ENCODE data around the gene USH2A. TPM values are rescaled to one million over a fixed set of nuclear protein-coding genes. Genes with fewer than 3 reads are reported as not detected.

Gene USH2A
- total RNA-seq, 6 donors from 2014 or later: under 0.01 to 0.11 TPM; not detected in 4

DNA sequence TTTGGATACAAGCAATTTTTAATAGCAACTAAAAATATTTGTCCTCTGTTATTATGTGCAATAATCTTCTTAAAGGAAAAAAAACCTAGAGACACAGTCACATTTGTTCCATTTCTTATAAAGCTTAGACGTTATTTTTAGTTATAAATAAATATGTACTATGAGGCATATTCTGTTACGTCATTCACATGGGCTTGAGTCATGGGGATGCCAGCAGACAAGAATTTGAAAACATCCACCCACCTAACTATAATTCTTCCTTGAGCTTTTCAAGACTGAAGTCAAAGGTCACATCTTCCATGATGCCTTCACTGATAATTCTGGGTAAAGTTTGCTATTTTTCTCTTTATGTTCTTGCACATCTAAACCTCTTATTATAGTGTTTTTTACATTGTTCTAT, 587.3 kb downstream of the USH2A start:
- WGBS, 2 donors: 78 to 79% methylated on average over 2 of the region's 2 CpGs

DNA sequence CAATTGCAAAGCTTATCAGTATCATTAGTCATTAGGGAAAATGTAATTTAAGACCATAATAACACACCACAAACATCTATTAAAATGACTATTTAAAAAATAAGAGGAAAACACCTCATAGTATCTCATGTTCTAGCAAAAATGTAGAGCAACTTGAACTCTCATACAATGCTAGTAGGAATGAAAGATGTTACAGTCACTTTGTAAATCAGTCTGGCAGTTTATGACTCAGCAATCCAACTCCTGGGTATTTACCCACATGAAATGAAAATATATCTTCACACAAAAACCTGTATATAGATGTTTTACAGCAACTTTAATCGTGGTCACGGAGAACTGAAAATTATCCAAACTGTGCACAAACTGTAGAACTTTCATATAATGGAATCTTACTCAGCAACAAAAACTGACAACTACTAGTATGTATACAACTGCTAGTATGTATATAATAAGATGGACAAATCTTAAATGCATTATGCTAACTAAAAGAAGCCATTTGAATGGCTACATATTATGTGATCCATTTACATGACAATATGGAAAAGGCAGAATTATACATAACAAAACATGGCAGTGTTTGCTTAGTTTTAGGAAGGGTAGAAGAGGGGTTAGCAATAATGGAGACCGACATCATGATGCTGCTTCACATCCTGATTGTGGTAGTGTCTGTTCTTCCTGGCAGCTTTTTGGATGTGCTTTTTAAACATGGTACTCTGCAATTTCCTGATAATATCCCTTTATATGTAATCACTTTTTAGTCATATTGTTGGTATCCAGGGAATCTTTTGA, 589.1 kb downstream of the USH2A start:
- no peaks in the 10 kb centered on the region for H3K4me1 ChIP-seq
- no peak overlapping the region for H3K4me3 ChIP-seq
- DNase-seq (no peak), ATAC-seq (ENCODE audit: low FRiP score in 2 of 2) (no peak)
- peaks cover 0 to 4% (median 0%) of the 10 kb centered on the region in 4 donors for H3K9me3 ChIP-seq
- H3K27ac ChIP-seq: no peak overlapping the region
- TF ChIP-seq POLR2AphosphoS5 (IDR thresholded peaks at IDR 0.05) (no peak), EP300 (IDR thresholded peaks at IDR 0.05) (no peak), POLR2A (IDR thresholded peaks at IDR 0.05) (no peak)
- TF ChIP-seq, protein P1, sequence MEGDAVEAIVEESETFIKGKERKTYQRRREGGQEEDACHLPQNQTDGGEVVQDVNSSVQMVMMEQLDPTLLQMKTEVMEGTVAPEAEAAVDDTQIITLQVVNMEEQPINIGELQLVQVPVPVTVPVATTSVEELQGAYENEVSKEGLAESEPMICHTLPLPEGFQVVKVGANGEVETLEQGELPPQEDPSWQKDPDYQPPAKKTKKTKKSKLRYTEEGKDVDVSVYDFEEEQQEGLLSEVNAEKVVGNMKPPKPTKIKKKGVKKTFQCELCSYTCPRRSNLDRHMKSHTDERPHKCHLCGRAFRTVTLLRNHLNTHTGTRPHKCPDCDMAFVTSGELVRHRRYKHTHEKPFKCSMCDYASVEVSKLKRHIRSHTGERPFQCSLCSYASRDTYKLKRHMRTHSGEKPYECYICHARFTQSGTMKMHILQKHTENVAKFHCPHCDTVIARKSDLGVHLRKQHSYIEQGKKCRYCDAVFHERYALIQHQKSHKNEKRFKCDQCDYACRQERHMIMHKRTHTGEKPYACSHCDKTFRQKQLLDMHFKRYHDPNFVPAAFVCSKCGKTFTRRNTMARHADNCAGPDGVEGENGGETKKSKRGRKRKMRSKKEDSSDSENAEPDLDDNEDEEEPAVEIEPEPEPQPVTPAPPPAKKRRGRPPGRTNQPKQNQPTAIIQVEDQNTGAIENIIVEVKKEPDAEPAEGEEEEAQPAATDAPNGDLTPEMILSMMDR (IDR thresholded peaks at IDR 0.05): no peak
- WGBS, 2 donors: 81 to 82% methylated on average over 3 of the region's 3 CpGs
- H3K36me3 ChIP-seq: no peaks in the 10 kb centered on the region
- H3K27me3 ChIP-seq: no peaks in the 10 kb centered on the region

More for the DNA sequence above, 587.3 kb downstream of the USH2A start:
- ATAC-seq (ENCODE audit: low FRiP score in 2 of 2) (no peak), DNase-seq (no peak)
- Histone ChIP-seq H3K9me3 (no peaks in the 10 kb centered on the region), H3K27ac (no peak overlapping the region), H3K36me3 (no peaks in the 10 kb centered on the region), H3K27me3 (no peaks in the 10 kb centered on the region), H3K4me3 (no peak overlapping the region), H3K4me1 (no peaks in the 10 kb centered on the region)
- TF ChIP-seq POLR2AphosphoS5 (IDR thresholded peaks at IDR 0.05): no peak
- TF ChIP-seq, protein P1 (IDR thresholded peaks at IDR 0.05): no peak
- no peak for TF ChIP-seq EP300 (IDR thresholded peaks at IDR 0.05)
- TF ChIP-seq POLR2A (IDR thresholded peaks at IDR 0.05): no peak

DNA sequence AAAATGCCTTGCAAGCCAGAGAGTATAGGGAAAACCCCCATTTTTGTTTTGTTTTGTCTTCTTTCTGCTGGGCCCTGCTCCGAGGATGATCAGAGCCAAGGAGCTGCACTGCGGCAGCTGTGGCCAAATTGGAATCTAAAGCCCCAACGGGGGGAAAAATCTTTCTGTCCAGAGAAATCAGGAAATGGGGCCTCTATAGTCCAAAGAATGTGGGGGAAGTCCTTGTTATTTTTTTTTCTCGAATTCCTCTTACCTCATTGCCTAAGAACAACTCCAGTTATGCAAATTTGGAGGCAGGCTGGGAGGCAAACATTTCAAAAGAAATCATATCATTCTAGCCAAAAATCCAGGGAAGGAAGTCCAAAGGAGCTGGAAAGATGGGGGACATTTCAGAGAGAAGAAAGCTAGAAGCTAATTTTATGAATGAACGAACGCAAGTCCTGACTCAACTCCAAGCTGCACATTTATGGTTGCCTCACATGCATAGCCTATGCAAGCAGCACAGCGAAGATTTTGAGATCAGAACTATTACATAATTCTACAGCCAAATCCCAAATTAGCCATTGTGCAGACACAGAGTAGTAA, 592.9 kb downstream of the USH2A start:
- Histone ChIP-seq H3K9me3 (peaks cover 0 to 4% (median 0%) of the 10 kb centered on the region in 4 donors), H3K4me1 (no peaks in the 10 kb centered on the region), H3K27me3 (no peaks in the 10 kb centered on the region), H3K4me3 (no peak overlapping the region), H3K27ac (no peak overlapping the region), H3K36me3 (no peaks in the 10 kb centered on the region)
- TF ChIP-seq POLR2AphosphoS5 (IDR thresholded peaks at IDR 0.05) (no peak), EP300 (IDR thresholded peaks at IDR 0.05) (no peak), POLR2A (IDR thresholded peaks at IDR 0.05) (no peak)
- TF ChIP-seq, protein P1 (IDR thresholded peaks at IDR 0.05): no peak
- no peak for DNase-seq
- ATAC-seq (ENCODE audit: low FRiP score in 2 of 2): no peak
- WGBS, 2 donors: 72 to 82% methylated on average over 7 of the region's 7 CpGs

DNA sequence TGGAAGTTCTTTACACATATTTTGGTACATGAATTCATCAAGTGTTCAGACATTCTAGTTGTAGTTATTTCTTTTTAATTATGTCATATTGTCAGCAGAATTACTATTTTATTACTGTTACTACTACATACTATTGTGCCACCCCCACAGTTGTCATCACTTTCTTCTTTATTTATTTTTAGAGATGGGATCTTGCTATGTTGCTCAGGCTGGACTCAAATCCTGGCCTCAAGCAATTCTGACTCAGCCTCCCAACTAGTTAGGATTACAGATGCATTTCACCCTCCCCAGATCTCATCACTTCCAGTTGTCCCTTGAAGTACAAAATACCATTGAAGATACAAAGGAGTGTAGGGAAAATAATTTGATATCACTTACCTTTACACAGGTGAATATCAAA, 598.2 kb downstream of the USH2A start:
- TF ChIP-seq EP300 (IDR thresholded peaks at IDR 0.05) (no peak), POLR2A (IDR thresholded peaks at IDR 0.05) (no peak), POLR2AphosphoS5 (IDR thresholded peaks at IDR 0.05) (no peak)
- TF ChIP-seq, protein P1 (IDR thresholded peaks at IDR 0.05): no peak
- Histone ChIP-seq H3K4me1 (no peaks in the 10 kb centered on the region), H3K27ac (no peak overlapping the region), H3K4me3 (no peak overlapping the region), H3K36me3 (no peaks in the 10 kb centered on the region), H3K27me3 (no peaks in the 10 kb centered on the region), H3K9me3 (peaks cover 0 to 2% (median 0%) of the 10 kb centered on the region in 4 donors)
- DNase-seq (no peak), ATAC-seq (ENCODE audit: low FRiP score in 2 of 2) (no peak)
